OCI-LY7 (cell line): ENCODE measurements around the gene TRMT11. TPM values are rescaled to one million over a fixed set of nuclear protein-coding genes. Genes with fewer than 3 reads are reported as not detected.

Experiments
- BruUV-seq: library from RNA; stranded (reverse); fragments of 400-500 nt; replicated peaks from 2 replicates; lab custom pipeline; 2021; lab: Mats Ljungman, UMichigan
- CTCF ChIA-PET: fragments of 300-600 bp; sonication (Branson Sonifier 250); formaldehyde crosslinking; loops from one replicate; lab custom pipeline; 2022; ENCODE audit warnings: antibody characterized with exemption; ENCODE audit not compliant: unreplicated experiment; lab: Charles Lee
- POLR2A ChIA-PET: fragments of 300-600 bp; sonication (Branson Sonifier 250); formaldehyde crosslinking; loops from one replicate; lab custom pipeline; 2022; ENCODE audit warnings: antibody characterized with exemption; lab: Charles Lee
- DNase-seq: peaks from one replicate; pipeline ENCODE4 v3.0.0-alpha.2; 2015; ENCODE audit warnings: low spot score
- H2AFZ ChIP-seq: fragments of 200-600 bp; sonication (generic), shearing (Covaris generic); 2 replicates; pipeline ENCODE4 v1.6.1; 2014; ENCODE audit warnings: mild to moderate bottlenecking, antibody characterized with exemption, low read length, moderate library complexity
- H3K27ac ChIP-seq: fragments of 200-600 bp; sonication (generic); 2 replicates; pipeline ENCODE4 v1.5.1; 2014; ENCODE audit warnings: mixed run types, low read depth, mild to moderate bottlenecking, moderate library complexity, low read length, inconsistent platforms; ENCODE audit not compliant: poor library complexity, severe bottlenecking
- H3K36me3 ChIP-seq: fragments of 200-600 bp; sonication (generic); 2 replicates; pipeline ENCODE4 v1.6.1; 2014; ENCODE audit warnings: mild to moderate bottlenecking, antibody characterized with exemption, low read length, moderate library complexity, mixed read lengths; ENCODE audit not compliant: insufficient read depth
- H3K4me1 ChIP-seq: fragments of 200-600 bp; sonication (generic); 2 replicates; pipeline ENCODE4 v1.5.1; 2014; ENCODE audit warnings: mild to moderate bottlenecking, low read length; ENCODE audit not compliant: insufficient read depth, poor library complexity, severe bottlenecking
- H3K4me2 ChIP-seq: fragments of 200-600 bp; sonication (generic); 2 replicates; pipeline ENCODE4 v1.6.1; 2014; ENCODE audit warnings: mild to moderate bottlenecking, low read length
- H3K4me3 ChIP-seq: fragments of 200-600 bp; sonication (generic); 2 replicates; pipeline ENCODE4 v1.5.1; 2014; ENCODE audit warnings: mild to moderate bottlenecking, low read depth, low read length; ENCODE audit not compliant: poor library complexity, severe bottlenecking
- H3K79me2 ChIP-seq: fragments of 200-600 bp; sonication (generic); 2 replicates; pipeline ENCODE4 v1.6.1; 2016; ENCODE audit warnings: low read depth, mild to moderate bottlenecking, low read length, moderate library complexity, mixed read lengths; ENCODE audit not compliant: insufficient read depth
- H3K9me2 ChIP-seq: fragments of 200-600 bp; sonication (generic); 2 replicates; pipeline ENCODE4 v1.6.1; 2016; ENCODE audit warnings: mild to moderate bottlenecking, low read length, mixed read lengths; ENCODE audit not compliant: insufficient read depth
- H3K9me3 ChIP-seq: fragments of 200-600 bp; sonication (generic); 2 replicates; pipeline ENCODE4 v1.6.1; 2014; ENCODE audit warnings: mild to moderate bottlenecking, mixed run types, low read length, mixed read lengths
- H4K20me1 ChIP-seq: fragments of 200-600 bp; sonication (generic); 2 replicates; pipeline ENCODE4 v1.6.1; 2014; ENCODE audit warnings: mild to moderate bottlenecking, antibody characterized with exemption, low read length, moderate library complexity, mixed read lengths; ENCODE audit not compliant: insufficient read depth
- CTCF ChIP-seq: fragments of 200-600 bp; sonication (generic); conservative IDR thresholded peaks from 2 replicates; pipeline ENCODE4 v1.5.1; 2014; ENCODE audit warnings: mild to moderate bottlenecking, antibody characterized with exemption, low read length, moderate library complexity, mixed read lengths
- EZH2phosphoT487 ChIP-seq: fragments of 200-600 bp; sonication (generic); IDR thresholded peaks from 2 replicates; pipeline ENCODE4 v1.6.1; 2018; ENCODE audit warnings: low read depth, borderline replicate concordance, mild to moderate bottlenecking, mixed run types, antibody characterized with exemption, low read length, moderate library complexity, mixed read lengths
- intact Hi-C: fragments of 100-400 bp; cut with micrococcal nuclease; formaldehyde crosslinking; loops from one replicate; pipeline ENCODE4 v1.10.0; 2022; ENCODE audit not compliant: unreplicated experiment
- total RNA-seq, 2 experiments: library from RNA; depleted of rRNA in 1 of 2; stranded (reverse); fragments of >200 nt in 1 of 2; shearing (Covaris generic) in 1 of 2; gene quantifications; 2 replicates each; pipeline ENCODE4 v1.2.3, GENCODE V29; 2014 to 2022

Gene TRMT11
- total RNA-seq, 2 experiments from 2014 or later, result 32.9 to 46.8 TPM

- no peaks in the 10 kb centered on the region for H3K9me3 ChIP-seq
- H3K36me3 ChIP-seq, result no peaks in the 10 kb centered on the region
- no peak overlapping the region for H3K27ac ChIP-seq
- TF ChIP-seq EZH2phosphoT487, result no peak
- TF ChIP-seq CTCF, result no peak
- ChIA-PET POLR2A (no interaction called here), CTCF (no interaction called here)
- DNase-seq, result no peak
- no peak overlapping the region for H3K4me3 ChIP-seq
- H4K20me1 ChIP-seq, result no peaks in the 10 kb centered on the region
- no peaks in the 10 kb centered on the region for H3K9me2 ChIP-seq
- intact Hi-C loops, result no loop called here
- no peaks in the 10 kb centered on the region for H3K4me1 ChIP-seq
- no peak overlapping the region for H3K4me2 ChIP-seq
- BruUV-seq, result no TSS peak
- no peak overlapping the region for H2AFZ ChIP-seq
- no peaks in the 10 kb centered on the region for H3K79me2 ChIP-seq
Observed at GRCh38 chr6:126067073-126067472, 80.7 kb downstream of the TRMT11 start.

- Histone ChIP-seq H2AFZ (no peak overlapping the region), H3K9me2 (no peaks in the 10 kb centered on the region), H3K27ac (no peak overlapping the region), H3K4me2 (no peak overlapping the region), H4K20me1 (no peaks in the 10 kb centered on the region), H3K4me1 (no peaks in the 10 kb centered on the region), H3K36me3 (no peaks in the 10 kb centered on the region), H3K79me2 (no peaks in the 10 kb centered on the region), H3K4me3 (no peak overlapping the region), H3K9me3 (no peaks in the 10 kb centered on the region)
- CTCF ChIA-PET, result no interaction called here
- no TSS peak for BruUV-seq
- POLR2A ChIA-PET, result interaction anchor here (0.7 kb wide), 1 partner anchor 355 kb away, joined by 3 read pairs; no protein-coding TSS in a partner anchor
- DNase-seq, result no peak
- intact Hi-C loops, result no loop called here
- TF ChIP-seq EZH2phosphoT487 (no peak), CTCF (no peak)
Observed at GRCh38 chr6:126069449-126069848, 83.1 kb downstream of the TRMT11 start.

- TF ChIP-seq CTCF (no peak), EZH2phosphoT487 (no peak)
- CTCF ChIA-PET, result interaction anchor here (0.6 kb wide), 1 partner anchor 29 kb away, joined by 3 read pairs; no protein-coding TSS in a partner anchor
Observed at GRCh38 chr6:126071000-126071647, 84.8 kb downstream of the TRMT11 start.

More at GRCh38 chr6:126071000-126071647, 84.8 kb downstream of the TRMT11 start:
- DNase-seq, result no peak
- no TSS peak for BruUV-seq
- Histone ChIP-seq H3K4me2 (no peak overlapping the region), H3K36me3 (no peaks in the 10 kb centered on the region), H4K20me1 (no peaks in the 10 kb centered on the region), H3K4me3 (no peak overlapping the region), H3K79me2 (no peaks in the 10 kb centered on the region), H3K9me2 (no peaks in the 10 kb centered on the region), H3K4me1 (no peaks in the 10 kb centered on the region), H3K27ac (no peak overlapping the region), H2AFZ (no peak overlapping the region), H3K9me3 (no peaks in the 10 kb centered on the region)
- intact Hi-C loops, result no loop called here
- POLR2A ChIA-PET, result interaction anchor here (0.7 to 1.5 kb wide), 4 partner anchors 9 to 1951 kb away, joined by 3 to 8 read pairs (median 4); no protein-coding TSS in a partner anchor
